Keratinocyte (primary cell): ENCODE measurements around the gene SUSD3. TPM values are rescaled to one million over a fixed set of nuclear protein-coding genes. Genes with fewer than 3 reads are reported as not detected.

Source experiments
- DNase-seq: peaks from one replicate; pipeline ENCODE4 v3.0.0-alpha.2; 2011; ENCODE audit warnings: low read depth, missing footprints, low spot score
- FAIRE-seq: peaks from 2 replicates; lab custom pipeline; 2011; peaks lifted over from hg19 to GRCh38; lab: Jason Lieb, UNC
- H2AFZ ChIP-seq: 2 replicates; pipeline ENCODE4 v1.6.0; 2012; ENCODE audit warnings: low read length, control low read depth, inconsistent platforms; ENCODE audit not compliant: control insufficient read depth
- H3K27ac ChIP-seq: 2 replicates; pipeline ENCODE4 v1.5.1; 2011; ENCODE audit warnings: low read length; ENCODE audit not compliant: control insufficient read depth, insufficient read depth
- H3K27me3 ChIP-seq: 3 replicates; pipeline ENCODE4 v1.6.0; 2011; ENCODE audit warnings: low read length; ENCODE audit not compliant: control insufficient read depth, insufficient read depth; ENCODE audit errors: extremely low read depth
- H3K36me3 ChIP-seq, 2 experiments: 2 replicates in 1 of 2; 3 replicates in 1 of 2; pipeline ENCODE4 v1.5.1; 2011; ENCODE audit warnings: low read length in 2 of 2, mild to moderate bottlenecking in 1 of 2; ENCODE audit not compliant: control insufficient read depth in 2 of 2, insufficient read depth in 2 of 2; ENCODE audit errors: extremely low read depth in 1 of 2
- H3K4me1 ChIP-seq: 3 replicates; pipeline ENCODE4 v1.5.1; 2011; ENCODE audit warnings: low read length; ENCODE audit not compliant: control insufficient read depth, insufficient read depth; ENCODE audit errors: extremely low read depth
- H3K4me2 ChIP-seq: 3 replicates; pipeline ENCODE4 v1.6.0; 2011; ENCODE audit warnings: low read depth, low read length; ENCODE audit not compliant: control insufficient read depth, insufficient read depth; ENCODE audit errors: extremely low read depth
- H3K4me3 ChIP-seq, 3 experiments: fragments of 200-600 bp in 1 of 3; sonication (generic) in 1 of 3; 2 replicates in 2 of 3; 3 replicates in 1 of 3; pipeline ENCODE4 v1.5.1; 2011 to 2016; ENCODE audit warnings: low read length in 3 of 3, mild to moderate bottlenecking in 3 of 3, control low read depth in 2 of 3, inconsistent platforms in 1 of 3, low read depth in 1 of 3, mixed read lengths in 1 of 3, mixed run types in 1 of 3, moderate library complexity in 1 of 3; ENCODE audit not compliant: control insufficient read depth in 2 of 3, insufficient read depth in 2 of 3; ENCODE audit errors: extremely low read depth in 1 of 3
- H3K79me2 ChIP-seq: 2 replicates; pipeline ENCODE4 v1.6.0; 2012; ENCODE audit warnings: low read length; ENCODE audit not compliant: control insufficient read depth, insufficient read depth
- H3K9ac ChIP-seq: 3 replicates; pipeline ENCODE4 v1.6.0; 2011; ENCODE audit warnings: low read length; ENCODE audit not compliant: control insufficient read depth, insufficient read depth; ENCODE audit errors: extremely low read depth
- H3K9me1 ChIP-seq: 3 replicates; pipeline ENCODE4 v1.6.0; 2011; ENCODE audit warnings: low read length; ENCODE audit not compliant: control insufficient read depth, insufficient read depth; ENCODE audit errors: extremely low read depth
- H3K9me3 ChIP-seq: 2 replicates; pipeline ENCODE4 v1.5.1; 2012; ENCODE audit warnings: low read depth, low read length; ENCODE audit not compliant: control insufficient read depth
- H4K20me1 ChIP-seq: 3 replicates; pipeline ENCODE4 v1.6.0; 2011; ENCODE audit warnings: low read length; ENCODE audit not compliant: control insufficient read depth, insufficient read depth; ENCODE audit errors: extremely low read depth
- CTCF ChIP-seq, 3 experiments: IDR thresholded peaks in 1 of 3; conservative IDR thresholded peaks in 1 of 3; optimal IDR thresholded peaks in 1 of 3; 2 replicates in 2 of 3; 3 replicates in 1 of 3; pipeline versions ENCODE3 to v1.5.1; 2011; ENCODE audit warnings: low read length in 3 of 3, mild to moderate bottlenecking in 3 of 3, moderate library complexity in 2 of 3, control low read depth in 1 of 3, inconsistent platforms in 1 of 3; ENCODE audit not compliant: insufficient read depth in 2 of 3; ENCODE audit errors: extremely low read depth in 1 of 3
- EZH2 ChIP-seq: IDR thresholded peaks from one replicate; pipeline ENCODE4 v1.6.1; 2012; ENCODE audit warnings: inconsistent platforms, mild to moderate bottlenecking, low read length, moderate library complexity
- dilution Hi-C: fragments of 300-500 bp; cut with MboI; formaldehyde crosslinking; loops from one replicate; pipeline ENCODE4 v1.7.0; 2020; ENCODE audit warnings: low sequenced_read_pairs; ENCODE audit not compliant: extremely low pct_ligation_motif_present
- polyA plus RNA-seq, 5 experiments: library from polyadenylated mRNA; depleted of rRNA in 3 of 5; stranded (reverse) in 3 of 5; stranded (forward) in 1 of 5; unstranded in 1 of 5; fragments of >200 nt; gene quantifications; 1 replicate in 1 of 5; 2 replicates in 3 of 5; 3 replicates in 1 of 5; pipeline versions ENCODE4 v1.2.1 to v1.2.3, GENCODE V29; 2011 to 2012; ENCODE audit warnings: missing spikeins in 2 of 5, low read depth in 1 of 5, low replicate concordance in 1 of 5

The SUSD3 gene
- polyA plus RNA-seq, 1 donor (not counting 4 experiments of a cell fraction or from before 2014, with no cell fraction given) = 0.20 TPM

GRCh38 chr9:93033531-93033930, 25.0 kb upstream of the SUSD3 start:
- Histone ChIP-seq H3K4me1 (no peaks in the 10 kb centered on the region), H3K4me2 (no peak overlapping the region), H3K79me2 (no peaks in the 10 kb centered on the region), H3K4me3 (no peak overlapping the region), H3K9me1 (no peaks in the 10 kb centered on the region), H3K36me3 (no peaks in the 10 kb centered on the region), H2AFZ (no peak overlapping the region), H3K9ac (no peak overlapping the region), H3K27ac (no peak overlapping the region), H3K9me3 (no peaks in the 10 kb centered on the region), H4K20me1 (no peaks in the 10 kb centered on the region), H3K27me3 (peaks cover 14% of the 10 kb centered on the region)
- DNase-seq (no peak), FAIRE-seq (no peak)
- dilution Hi-C loops = no loop called here
- TF ChIP-seq CTCF (optimal IDR thresholded peaks at IDR 0.05 in 1 of 3, IDR thresholded peaks at IDR 0.05 in 1 of 3, conservative IDR thresholded peaks at IDR 0.05 in 1 of 3; ENCODE audit: extremely low read depth in 1 of 3, insufficient read depth in 2 of 3, low read length in 3 of 3) = no peak
- TF ChIP-seq EZH2 = no peak

- H3K9me3 ChIP-seq = no peaks in the 10 kb centered on the region
- no peak overlapping the region for H3K4me2 ChIP-seq
- no peaks in the 10 kb centered on the region for H4K20me1 ChIP-seq
- H3K27ac ChIP-seq = no peak overlapping the region
- no peaks in the 10 kb centered on the region for H3K36me3 ChIP-seq
- no peaks in the 10 kb centered on the region for H3K79me2 ChIP-seq
- H3K4me1 ChIP-seq = no peaks in the 10 kb centered on the region
- H3K4me3 ChIP-seq = no peak overlapping the region
- H3K9me1 ChIP-seq = no peaks in the 10 kb centered on the region
- no peak for TF ChIP-seq EZH2
- no peak for TF ChIP-seq CTCF (optimal IDR thresholded peaks at IDR 0.05 in 1 of 3, IDR thresholded peaks at IDR 0.05 in 1 of 3, conservative IDR thresholded peaks at IDR 0.05 in 1 of 3; ENCODE audit: extremely low read depth in 1 of 3, insufficient read depth in 2 of 3, low read length in 3 of 3)
- no peak overlapping the region for H2AFZ ChIP-seq
- H3K27me3 ChIP-seq = peaks cover 10% of the 10 kb centered on the region
- DNase-seq (no peak), FAIRE-seq (no peak)
- no peak overlapping the region for H3K9ac ChIP-seq
- dilution Hi-C loops = no loop called here
Measured at GRCh38 chr9:93035106-93035660, 23.3 kb upstream of the SUSD3 start.
